ENCODE measurements around the gene ALS2CL. TPM values are rescaled to one million over a fixed set of nuclear protein-coding genes. Genes with fewer than 3 reads are reported as not detected.

Gene ALS2CL
- total and polyA plus RNA-seq, 2 experiments from 2014 or later = 3.4 to 11.8 TPM

DNA sequence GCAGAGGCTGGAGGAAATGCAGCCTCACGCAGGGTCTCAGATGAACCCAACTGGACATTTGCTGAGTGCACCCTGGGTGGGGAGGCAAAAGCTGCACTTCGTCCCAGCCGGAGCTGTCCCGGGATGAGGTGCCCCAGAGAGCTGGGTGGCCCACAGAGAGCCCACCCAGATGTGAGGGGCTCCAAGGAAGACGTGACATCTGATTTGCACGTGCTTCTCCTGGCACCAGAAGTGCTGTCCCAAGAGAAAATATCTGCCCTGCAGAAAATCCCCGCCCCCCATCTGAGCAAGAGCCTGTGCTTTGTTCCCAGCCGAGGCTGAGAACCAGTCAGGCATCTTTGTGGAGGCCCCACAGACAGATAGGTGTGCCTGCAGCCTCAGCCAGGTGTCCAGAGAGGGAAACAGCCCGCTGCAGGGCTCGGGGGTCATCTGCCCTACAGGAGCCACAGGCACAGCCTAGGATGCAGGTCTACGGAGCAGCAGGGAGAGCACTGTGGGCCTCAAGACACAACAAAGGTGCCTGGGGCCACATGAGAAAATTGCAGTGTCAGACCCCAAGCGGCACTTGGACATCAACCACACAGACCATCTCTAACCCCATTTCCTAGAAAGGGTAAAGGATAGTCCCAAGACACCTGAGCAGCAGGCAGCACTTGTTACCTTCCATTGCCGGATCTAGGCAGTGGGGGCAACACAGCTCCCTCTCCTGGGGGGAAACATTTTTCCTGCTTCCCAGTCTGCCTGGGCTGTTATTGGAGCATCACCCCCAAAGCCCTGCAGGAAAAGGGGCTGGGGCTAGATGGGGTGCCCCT is 13.5 kb upstream of the ALS2CL start (continued):
- TF ChIP-seq, protein P1, sequence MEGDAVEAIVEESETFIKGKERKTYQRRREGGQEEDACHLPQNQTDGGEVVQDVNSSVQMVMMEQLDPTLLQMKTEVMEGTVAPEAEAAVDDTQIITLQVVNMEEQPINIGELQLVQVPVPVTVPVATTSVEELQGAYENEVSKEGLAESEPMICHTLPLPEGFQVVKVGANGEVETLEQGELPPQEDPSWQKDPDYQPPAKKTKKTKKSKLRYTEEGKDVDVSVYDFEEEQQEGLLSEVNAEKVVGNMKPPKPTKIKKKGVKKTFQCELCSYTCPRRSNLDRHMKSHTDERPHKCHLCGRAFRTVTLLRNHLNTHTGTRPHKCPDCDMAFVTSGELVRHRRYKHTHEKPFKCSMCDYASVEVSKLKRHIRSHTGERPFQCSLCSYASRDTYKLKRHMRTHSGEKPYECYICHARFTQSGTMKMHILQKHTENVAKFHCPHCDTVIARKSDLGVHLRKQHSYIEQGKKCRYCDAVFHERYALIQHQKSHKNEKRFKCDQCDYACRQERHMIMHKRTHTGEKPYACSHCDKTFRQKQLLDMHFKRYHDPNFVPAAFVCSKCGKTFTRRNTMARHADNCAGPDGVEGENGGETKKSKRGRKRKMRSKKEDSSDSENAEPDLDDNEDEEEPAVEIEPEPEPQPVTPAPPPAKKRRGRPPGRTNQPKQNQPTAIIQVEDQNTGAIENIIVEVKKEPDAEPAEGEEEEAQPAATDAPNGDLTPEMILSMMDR (conservative IDR thresholded peaks at IDR 0.05; ENCODE audit: low read depth in 2 of 2) = peak; percentile 39 to 57

DNA sequence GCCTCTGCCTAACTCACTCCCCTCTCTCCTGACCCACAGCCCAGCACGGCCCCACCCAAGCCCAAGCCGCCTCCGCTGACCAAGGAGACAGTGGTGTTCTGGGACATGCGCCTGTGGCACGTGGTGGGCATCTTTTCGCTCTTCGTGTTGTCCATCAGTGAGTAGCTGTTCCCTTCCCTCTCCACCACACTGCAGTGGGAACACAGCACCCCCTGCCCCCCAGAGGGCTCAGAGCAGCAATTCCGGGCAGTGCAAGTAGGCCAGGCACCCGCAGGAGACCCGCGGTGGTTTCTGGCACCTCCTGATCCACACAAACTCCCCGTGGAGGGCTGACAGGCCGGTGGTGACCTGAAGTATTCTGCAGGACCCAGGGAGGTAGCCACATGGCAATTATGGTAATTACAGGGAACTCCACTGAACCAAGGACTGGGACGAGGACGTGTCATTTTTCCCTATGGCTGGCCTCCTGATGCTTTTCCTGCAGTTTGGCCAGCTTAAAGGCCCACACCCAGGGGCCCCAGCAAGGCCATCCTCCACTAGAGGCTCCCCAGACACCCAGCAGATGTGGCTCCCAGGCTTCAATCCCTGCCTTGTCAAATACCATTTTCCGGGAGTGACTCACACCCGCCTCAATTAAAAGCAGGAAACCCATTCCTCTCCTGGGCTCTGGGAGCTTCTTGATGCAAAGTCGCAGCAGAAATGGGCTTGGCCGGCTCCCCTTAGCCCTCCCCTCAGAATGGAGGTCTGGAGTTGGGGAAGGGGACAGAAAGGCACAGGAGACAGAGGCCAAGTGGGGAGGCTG is 12.5 kb upstream of the ALS2CL start:
- Histone ChIP-seq H3K36me3 (ENCODE audit: insufficient read depth) (no peaks in the 10 kb centered on the region), H3K27ac (ENCODE audit: low read depth) (no peak overlapping the region), H3K9me2 (ENCODE audit: insufficient read depth) (no peaks in the 10 kb centered on the region), H3K4me2 (no peak overlapping the region), H3K4me1 (ENCODE audit: insufficient read depth) (no peaks in the 10 kb centered on the region; the same call in 1 of the 2 replicates), H3K4me3 (no peak overlapping the region), H3K79me2 (replicated peaks; ENCODE audit: insufficient read depth) (no peaks in the 10 kb centered on the region), H3K27me3 (ENCODE audit: insufficient read depth) (peaks cover 17% of the 10 kb centered on the region), H2AFZ (no peak overlapping the region), H3F3A (replicated peaks; ENCODE audit: low read depth) (no peaks in the 10 kb centered on the region), H4K20me1 (replicated peaks; ENCODE audit: insufficient read depth) (no peaks in the 10 kb centered on the region)
- peaks cover 12% of the 10 kb centered on the region; the same call in 2 of the 3 replicates for H3K4me1 Mint-ChIP-seq
- ATAC-seq (no peak), DNase-seq (ENCODE audit: low spot score) (no peak)
- H3K4me3 Mint-ChIP-seq = no peak overlapping the region
- H3K27ac Mint-ChIP-seq = no peak overlapping the region
- no peaks in the 10 kb centered on the region for H3K36me3 Mint-ChIP-seq (ENCODE audit: low read depth)
- H3K27me3 Mint-ChIP-seq (ENCODE audit: insufficient read depth, low read depth, poor library complexity) = peaks cover 16% of the 10 kb centered on the region
- no peaks in the 10 kb centered on the region for H3K9me3 Mint-ChIP-seq
- TF ChIP-seq EZH2 (IDR thresholded peaks at IDR 0.05; ENCODE audit: low read depth, unreplicated experiment) (no peak), EZH2phosphoT487 (IDR thresholded peaks at IDR 0.05; ENCODE audit: unreplicated experiment) (no peak), ZNF331 (CRISPR knock-in tag; IDR thresholded peaks at IDR 0.05; ENCODE audit: low read depth) (no peak), STAT1 (IDR thresholded peaks at IDR 0.05; ENCODE audit: unreplicated experiment) (no peak), NANOG (IDR thresholded peaks at IDR 0.05; ENCODE audit: borderline replicate concordance) (no peak), CREB1 (CRISPR knock-in tag; IDR thresholded peaks at IDR 0.05; ENCODE audit: low read depth) (no peak), JUNB (IDR thresholded peaks at IDR 0.05; ENCODE audit: unreplicated experiment) (no peak)
- TF ChIP-seq, protein P2, sequence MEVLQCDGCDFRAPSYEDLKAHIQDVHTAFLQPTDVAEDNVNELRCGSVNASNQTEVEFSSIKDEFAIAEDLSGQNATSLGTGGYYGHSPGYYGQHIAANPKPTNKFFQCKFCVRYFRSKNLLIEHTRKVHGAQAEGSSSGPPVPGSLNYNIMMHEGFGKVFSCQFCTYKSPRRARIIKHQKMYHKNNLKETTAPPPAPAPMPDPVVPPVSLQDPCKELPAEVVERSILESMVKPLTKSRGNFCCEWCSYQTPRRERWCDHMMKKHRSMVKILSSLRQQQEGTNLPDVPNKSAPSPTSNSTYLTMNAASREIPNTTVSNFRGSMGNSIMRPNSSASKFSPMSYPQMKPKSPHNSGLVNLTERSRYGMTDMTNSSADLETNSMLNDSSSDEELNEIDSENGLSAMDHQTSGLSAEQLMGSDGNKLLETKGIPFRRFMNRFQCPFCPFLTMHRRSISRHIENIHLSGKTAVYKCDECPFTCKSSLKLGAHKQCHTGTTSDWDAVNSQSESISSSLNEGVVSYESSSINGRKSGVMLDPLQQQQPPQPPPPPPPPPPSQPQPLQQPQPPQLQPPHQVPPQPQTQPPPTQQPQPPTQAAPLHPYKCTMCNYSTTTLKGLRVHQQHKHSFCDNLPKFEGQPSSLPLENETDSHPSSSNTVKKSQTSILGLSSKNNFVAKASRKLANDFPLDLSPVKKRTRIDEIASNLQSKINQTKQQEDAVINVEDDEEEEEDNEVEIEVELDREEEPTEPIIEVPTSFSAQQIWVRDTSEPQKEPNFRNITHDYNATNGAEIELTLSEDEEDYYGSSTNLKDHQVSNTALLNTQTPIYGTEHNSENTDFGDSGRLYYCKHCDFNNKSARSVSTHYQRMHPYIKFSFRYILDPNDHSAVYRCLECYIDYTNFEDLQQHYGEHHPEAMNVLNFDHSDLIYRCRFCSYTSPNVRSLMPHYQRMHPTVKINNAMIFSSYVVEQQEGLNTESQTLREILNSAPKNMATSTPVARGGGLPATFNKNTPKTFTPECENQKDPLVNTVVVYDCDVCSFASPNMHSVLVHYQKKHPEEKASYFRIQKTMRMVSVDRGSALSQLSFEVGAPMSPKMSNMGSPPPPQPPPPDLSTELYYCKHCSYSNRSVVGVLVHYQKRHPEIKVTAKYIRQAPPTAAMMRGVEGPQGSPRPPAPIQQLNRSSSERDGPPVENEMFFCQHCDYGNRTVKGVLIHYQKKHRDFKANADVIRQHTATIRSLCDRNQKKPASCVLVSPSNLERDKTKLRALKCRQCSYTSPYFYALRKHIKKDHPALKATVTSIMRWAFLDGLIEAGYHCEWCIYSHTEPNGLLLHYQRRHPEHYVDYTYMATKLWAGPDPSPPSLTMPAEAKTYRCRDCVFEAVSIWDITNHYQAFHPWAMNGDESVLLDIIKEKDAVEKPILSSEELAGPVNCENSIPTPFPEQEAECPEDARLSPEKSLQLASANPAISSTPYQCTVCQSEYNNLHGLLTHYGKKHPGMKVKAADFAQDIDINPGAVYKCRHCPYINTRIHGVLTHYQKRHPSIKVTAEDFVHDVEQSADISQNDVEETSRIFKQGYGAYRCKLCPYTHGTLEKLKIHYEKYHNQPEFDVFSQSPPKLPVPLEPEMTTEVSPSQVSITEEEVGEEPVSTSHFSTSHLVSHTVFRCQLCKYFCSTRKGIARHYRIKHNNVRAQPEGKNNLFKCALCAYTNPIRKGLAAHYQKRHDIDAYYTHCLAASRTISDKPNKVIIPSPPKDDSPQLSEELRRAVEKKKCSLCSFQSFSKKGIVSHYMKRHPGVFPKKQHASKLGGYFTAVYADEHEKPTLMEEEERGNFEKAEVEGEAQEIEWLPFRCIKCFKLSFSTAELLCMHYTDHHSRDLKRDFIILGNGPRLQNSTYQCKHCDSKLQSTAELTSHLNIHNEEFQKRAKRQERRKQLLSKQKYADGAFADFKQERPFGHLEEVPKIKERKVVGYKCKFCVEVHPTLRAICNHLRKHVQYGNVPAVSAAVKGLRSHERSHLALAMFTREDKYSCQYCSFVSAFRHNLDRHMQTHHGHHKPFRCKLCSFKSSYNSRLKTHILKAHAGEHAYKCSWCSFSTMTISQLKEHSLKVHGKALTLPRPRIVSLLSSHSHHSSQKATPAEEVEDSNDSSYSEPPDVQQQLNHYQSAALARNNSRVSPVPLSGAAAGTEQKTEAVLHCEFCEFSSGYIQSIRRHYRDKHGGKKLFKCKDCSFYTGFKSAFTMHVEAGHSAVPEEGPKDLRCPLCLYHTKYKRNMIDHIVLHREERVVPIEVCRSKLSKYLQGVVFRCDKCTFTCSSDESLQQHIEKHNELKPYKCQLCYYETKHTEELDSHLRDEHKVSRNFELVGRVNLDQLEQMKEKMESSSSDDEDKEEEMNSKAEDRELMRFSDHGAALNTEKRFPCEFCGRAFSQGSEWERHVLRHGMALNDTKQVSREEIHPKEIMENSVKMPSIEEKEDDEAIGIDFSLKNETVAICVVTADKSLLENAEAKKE (CRISPR knock-in tag; IDR thresholded peaks at IDR 0.05) = no peak
- TF ChIP-seq, protein P3, sequence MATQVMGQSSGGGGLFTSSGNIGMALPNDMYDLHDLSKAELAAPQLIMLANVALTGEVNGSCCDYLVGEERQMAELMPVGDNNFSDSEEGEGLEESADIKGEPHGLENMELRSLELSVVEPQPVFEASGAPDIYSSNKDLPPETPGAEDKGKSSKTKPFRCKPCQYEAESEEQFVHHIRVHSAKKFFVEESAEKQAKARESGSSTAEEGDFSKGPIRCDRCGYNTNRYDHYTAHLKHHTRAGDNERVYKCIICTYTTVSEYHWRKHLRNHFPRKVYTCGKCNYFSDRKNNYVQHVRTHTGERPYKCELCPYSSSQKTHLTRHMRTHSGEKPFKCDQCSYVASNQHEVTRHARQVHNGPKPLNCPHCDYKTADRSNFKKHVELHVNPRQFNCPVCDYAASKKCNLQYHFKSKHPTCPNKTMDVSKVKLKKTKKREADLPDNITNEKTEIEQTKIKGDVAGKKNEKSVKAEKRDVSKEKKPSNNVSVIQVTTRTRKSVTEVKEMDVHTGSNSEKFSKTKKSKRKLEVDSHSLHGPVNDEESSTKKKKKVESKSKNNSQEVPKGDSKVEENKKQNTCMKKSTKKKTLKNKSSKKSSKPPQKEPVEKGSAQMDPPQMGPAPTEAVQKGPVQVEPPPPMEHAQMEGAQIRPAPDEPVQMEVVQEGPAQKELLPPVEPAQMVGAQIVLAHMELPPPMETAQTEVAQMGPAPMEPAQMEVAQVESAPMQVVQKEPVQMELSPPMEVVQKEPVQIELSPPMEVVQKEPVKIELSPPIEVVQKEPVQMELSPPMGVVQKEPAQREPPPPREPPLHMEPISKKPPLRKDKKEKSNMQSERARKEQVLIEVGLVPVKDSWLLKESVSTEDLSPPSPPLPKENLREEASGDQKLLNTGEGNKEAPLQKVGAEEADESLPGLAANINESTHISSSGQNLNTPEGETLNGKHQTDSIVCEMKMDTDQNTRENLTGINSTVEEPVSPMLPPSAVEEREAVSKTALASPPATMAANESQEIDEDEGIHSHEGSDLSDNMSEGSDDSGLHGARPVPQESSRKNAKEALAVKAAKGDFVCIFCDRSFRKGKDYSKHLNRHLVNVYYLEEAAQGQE (IDR thresholded peaks at IDR 0.05; ENCODE audit: unreplicated experiment) = no peak

All from GM23338 (cell line).